HL-60 (cell line): ENCODE data around the gene ENTPD2.

ENCODE experiments used
- POLR2AphosphoS5 ChIP-seq: IDR thresholded peaks from 2 replicates; pipeline ENCODE4 v1.6.1; 2012; ENCODE audit warnings: low read depth
- TF ChIP-seq, protein P1 (sequence below): IDR thresholded peaks from one replicate; pipeline ENCODE4 v1.5.1; 2011; ENCODE audit warnings: low read length, control low read depth, inconsistent platforms; ENCODE audit not compliant: insufficient read depth
- TF ChIP-seq, protein P2 (sequence below): IDR thresholded peaks from 2 replicates; pipeline ENCODE4 v1.6.1; 2012; ENCODE audit warnings: low read depth; ENCODE audit not compliant: insufficient replicate concordance

DNA sequence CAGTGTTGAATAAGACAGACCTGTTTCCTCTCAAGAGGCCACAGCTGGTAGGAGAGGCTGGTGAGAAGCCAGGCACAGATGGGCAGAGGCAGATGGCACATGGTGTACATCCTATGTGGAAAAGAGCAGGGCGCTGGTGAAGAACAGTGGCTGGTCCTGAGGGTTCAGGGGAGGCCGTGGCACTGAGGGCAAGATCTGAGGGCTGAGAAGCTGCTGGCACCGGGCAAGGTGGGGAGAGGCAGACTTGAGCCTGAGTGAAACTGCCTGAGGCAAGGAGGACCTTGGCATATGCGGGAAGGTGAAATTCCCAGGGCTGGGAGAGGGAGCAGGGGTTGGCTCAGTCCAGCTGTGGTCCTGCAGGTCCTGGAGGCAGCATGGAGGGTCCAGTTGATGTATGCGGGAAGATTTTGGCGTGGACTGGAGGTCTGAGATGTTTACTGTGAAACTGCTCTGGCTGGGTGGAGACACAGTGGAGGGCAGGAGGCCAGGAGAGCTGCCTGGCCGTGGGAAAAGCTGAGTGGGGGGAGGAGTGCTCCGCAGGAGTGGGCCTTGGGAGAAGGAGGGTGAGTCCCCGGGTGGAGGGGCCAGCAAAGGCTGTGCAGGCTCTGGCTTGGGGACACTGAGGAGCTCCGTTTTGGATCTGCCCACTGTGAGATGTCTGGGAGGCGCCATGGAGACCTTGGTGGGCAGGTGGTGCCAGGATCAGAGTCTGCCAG, 35.5 kb upstream of the ENTPD2 start:
- TF ChIP-seq, protein P1, sequence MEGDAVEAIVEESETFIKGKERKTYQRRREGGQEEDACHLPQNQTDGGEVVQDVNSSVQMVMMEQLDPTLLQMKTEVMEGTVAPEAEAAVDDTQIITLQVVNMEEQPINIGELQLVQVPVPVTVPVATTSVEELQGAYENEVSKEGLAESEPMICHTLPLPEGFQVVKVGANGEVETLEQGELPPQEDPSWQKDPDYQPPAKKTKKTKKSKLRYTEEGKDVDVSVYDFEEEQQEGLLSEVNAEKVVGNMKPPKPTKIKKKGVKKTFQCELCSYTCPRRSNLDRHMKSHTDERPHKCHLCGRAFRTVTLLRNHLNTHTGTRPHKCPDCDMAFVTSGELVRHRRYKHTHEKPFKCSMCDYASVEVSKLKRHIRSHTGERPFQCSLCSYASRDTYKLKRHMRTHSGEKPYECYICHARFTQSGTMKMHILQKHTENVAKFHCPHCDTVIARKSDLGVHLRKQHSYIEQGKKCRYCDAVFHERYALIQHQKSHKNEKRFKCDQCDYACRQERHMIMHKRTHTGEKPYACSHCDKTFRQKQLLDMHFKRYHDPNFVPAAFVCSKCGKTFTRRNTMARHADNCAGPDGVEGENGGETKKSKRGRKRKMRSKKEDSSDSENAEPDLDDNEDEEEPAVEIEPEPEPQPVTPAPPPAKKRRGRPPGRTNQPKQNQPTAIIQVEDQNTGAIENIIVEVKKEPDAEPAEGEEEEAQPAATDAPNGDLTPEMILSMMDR: no peak
- TF ChIP-seq POLR2AphosphoS5: no peak
- TF ChIP-seq, protein P2, sequence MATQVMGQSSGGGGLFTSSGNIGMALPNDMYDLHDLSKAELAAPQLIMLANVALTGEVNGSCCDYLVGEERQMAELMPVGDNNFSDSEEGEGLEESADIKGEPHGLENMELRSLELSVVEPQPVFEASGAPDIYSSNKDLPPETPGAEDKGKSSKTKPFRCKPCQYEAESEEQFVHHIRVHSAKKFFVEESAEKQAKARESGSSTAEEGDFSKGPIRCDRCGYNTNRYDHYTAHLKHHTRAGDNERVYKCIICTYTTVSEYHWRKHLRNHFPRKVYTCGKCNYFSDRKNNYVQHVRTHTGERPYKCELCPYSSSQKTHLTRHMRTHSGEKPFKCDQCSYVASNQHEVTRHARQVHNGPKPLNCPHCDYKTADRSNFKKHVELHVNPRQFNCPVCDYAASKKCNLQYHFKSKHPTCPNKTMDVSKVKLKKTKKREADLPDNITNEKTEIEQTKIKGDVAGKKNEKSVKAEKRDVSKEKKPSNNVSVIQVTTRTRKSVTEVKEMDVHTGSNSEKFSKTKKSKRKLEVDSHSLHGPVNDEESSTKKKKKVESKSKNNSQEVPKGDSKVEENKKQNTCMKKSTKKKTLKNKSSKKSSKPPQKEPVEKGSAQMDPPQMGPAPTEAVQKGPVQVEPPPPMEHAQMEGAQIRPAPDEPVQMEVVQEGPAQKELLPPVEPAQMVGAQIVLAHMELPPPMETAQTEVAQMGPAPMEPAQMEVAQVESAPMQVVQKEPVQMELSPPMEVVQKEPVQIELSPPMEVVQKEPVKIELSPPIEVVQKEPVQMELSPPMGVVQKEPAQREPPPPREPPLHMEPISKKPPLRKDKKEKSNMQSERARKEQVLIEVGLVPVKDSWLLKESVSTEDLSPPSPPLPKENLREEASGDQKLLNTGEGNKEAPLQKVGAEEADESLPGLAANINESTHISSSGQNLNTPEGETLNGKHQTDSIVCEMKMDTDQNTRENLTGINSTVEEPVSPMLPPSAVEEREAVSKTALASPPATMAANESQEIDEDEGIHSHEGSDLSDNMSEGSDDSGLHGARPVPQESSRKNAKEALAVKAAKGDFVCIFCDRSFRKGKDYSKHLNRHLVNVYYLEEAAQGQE: no peak
